SK-N-SH (cell line): Measurements from ENCODE around the gene CST2. TPM values are rescaled to one million over a fixed set of nuclear protein-coding genes. Genes with fewer than 3 reads are reported as not detected.

Experiments used
- CTCF ChIA-PET: fragments of 300-600, 350-600 bp; formaldehyde crosslinking; extraction: SDS; loops from one replicate; lab custom pipeline; 2021; lab: Yijun Ruan, JAX
- POLR2A ChIA-PET: fragments of 350-600 bp; sonication (Branson Sonifier 250); formaldehyde crosslinking; extraction: SDS; loops from one replicate; lab custom pipeline; 2020; ENCODE audit warnings: antibody characterized with exemption, inconsistent platforms; lab: Yijun Ruan, JAX
- DNase-seq: peaks from one replicate; pipeline ENCODE4 v3.0.0; 2012
- H2AFZ ChIP-seq: fragments of 200-600 bp; sonication (generic); 2 replicates; pipeline ENCODE4 v1.8.1; 2016; ENCODE audit warnings: antibody characterized with exemption, mild to moderate bottlenecking, low read depth
- H3F3A ChIP-seq: fragments of 200-600 bp; sonication (generic); replicated peaks from 2 replicates; pipeline ENCODE3; 2016; ENCODE audit warnings: antibody characterized with exemption, mild to moderate bottlenecking; ENCODE audit not compliant: insufficient read depth
- H3K27ac ChIP-seq, 2 experiments: fragments of 200-500 bp in 1 of 2; fragments of 200-600 bp in 1 of 2; sonication (Bioruptor generic) in 1 of 2; sonication (generic), shearing (Covaris generic) in 1 of 2; 2 replicates each; pipeline versions ENCODE4 v1.5.1 to v1.6.1; 2014 to 2016; ENCODE audit warnings: low read depth in 2 of 2, inconsistent platforms in 1 of 2, low read length in 1 of 2, mild to moderate bottlenecking in 1 of 2, mixed read lengths in 1 of 2
- H3K27me3 ChIP-seq: fragments of 200-600 bp; sonication (generic), shearing (Covaris generic); 2 replicates; pipeline ENCODE4 v1.6.1; 2016; ENCODE audit warnings: mixed run types; ENCODE audit not compliant: insufficient read depth
- H3K36me3 ChIP-seq, 2 experiments: fragments of 200-500 bp in 1 of 2; fragments of 200-600 bp in 1 of 2; sonication (Bioruptor generic) in 1 of 2; sonication (generic) in 1 of 2; replicated peaks in 1 of 2; 2 replicates each; pipeline versions ENCODE3 to v1.5.1; 2014 to 2016; ENCODE audit warnings: low read length in 1 of 2, mild to moderate bottlenecking in 1 of 2; ENCODE audit not compliant: insufficient read depth in 2 of 2, control insufficient read depth in 1 of 2
- H3K4me1 ChIP-seq, 2 experiments: fragments of 200-500 bp in 1 of 2; fragments of 200-600 bp in 1 of 2; sonication (Bioruptor generic) in 1 of 2; sonication (generic), shearing (Covaris generic) in 1 of 2; 2 replicates each; pipeline versions ENCODE4 v1.5.1 to v1.6.1; 2014 to 2016; ENCODE audit warnings: low read depth in 1 of 2, low read length in 1 of 2, mixed run types in 1 of 2; ENCODE audit not compliant: insufficient read depth in 2 of 2, control insufficient read depth in 1 of 2
- H3K4me2 ChIP-seq: fragments of 200-600 bp; sonication (generic), shearing (Covaris generic); 2 replicates; pipeline ENCODE4 v1.6.1; 2017; ENCODE audit warnings: mixed run types
- H3K4me3 ChIP-seq, 2 experiments: fragments of 200-500 bp in 1 of 2; fragments of 200-600 bp in 1 of 2; sonication (Bioruptor generic) in 1 of 2; sonication (generic), shearing (Covaris generic) in 1 of 2; 2 replicates each; pipeline versions ENCODE4 v1.5.1 to v1.8.1; 2014 to 2016; ENCODE audit warnings: low read depth in 2 of 2, inconsistent platforms in 1 of 2, low read length in 1 of 2, mild to moderate bottlenecking in 1 of 2, mixed read lengths in 1 of 2, moderate library complexity in 1 of 2
- H3K79me2 ChIP-seq: fragments of 200-600 bp; sonication (generic); 2 replicates; pipeline ENCODE4 v1.8.1; 2017; ENCODE audit warnings: mild to moderate bottlenecking; ENCODE audit not compliant: insufficient read depth
- H3K9ac ChIP-seq: fragments of 200-600 bp; sonication (generic); 2 replicates; pipeline ENCODE4 v1.6.1; 2017; ENCODE audit warnings: mixed run types
- H3K9me2 ChIP-seq: fragments of 200-600 bp; sonication (generic); 2 replicates; pipeline ENCODE4 v1.6.1; 2017; ENCODE audit warnings: mixed run types
- H3K9me3 ChIP-seq: fragments of 200-600 bp; sonication (generic); 2 replicates; pipeline ENCODE4 v1.6.1; 2017; ENCODE audit warnings: mixed run types, mild to moderate bottlenecking, moderate library complexity
- H4K20me1 ChIP-seq: fragments of 200-600 bp; sonication (generic); 2 replicates; pipeline ENCODE4 v1.6.1; 2017; ENCODE audit warnings: mild to moderate bottlenecking, mixed run types; ENCODE audit not compliant: insufficient read depth
- EP300 ChIP-seq, 2 experiments: IDR thresholded peaks; 2 replicates each; pipeline versions ENCODE4 v1.4.0 to v1.6.1; 2012; ENCODE audit warnings: borderline replicate concordance in 1 of 2, low read depth in 1 of 2, low read length in 1 of 2
- FOSL2 ChIP-seq: IDR thresholded peaks from 2 replicates; pipeline ENCODE4 v1.4.0; 2012; ENCODE audit warnings: low read depth, mild to moderate bottlenecking, moderate library complexity, borderline replicate concordance
- IRF3 ChIP-seq: fragments of 150-350 bp; IDR thresholded peaks from 2 replicates; pipeline ENCODE4 v1.6.1; 2016; ENCODE audit warnings: mild to moderate bottlenecking, low read depth, low read length
- MXI1 ChIP-seq: IDR thresholded peaks from 2 replicates; pipeline ENCODE4 v1.6.1; 2012; ENCODE audit warnings: mild to moderate bottlenecking, low read depth, low read length, improper control_type of control experiment
- NFIC ChIP-seq: IDR thresholded peaks from 2 replicates; pipeline ENCODE4 v1.4.0; 2012; ENCODE audit warnings: borderline replicate concordance
- POLR2AphosphoS5 ChIP-seq: IDR thresholded peaks from 2 replicates; pipeline ENCODE4 v1.6.1; 2012; ENCODE audit warnings: low read depth, low read length
- RCOR1 ChIP-seq: fragments of 150-350 bp; IDR thresholded peaks from 2 replicates; pipeline ENCODE4 v1.6.1; 2017; ENCODE audit warnings: antibody characterized with exemption, low read length
- REST ChIP-seq: IDR thresholded peaks from 2 replicates; pipeline ENCODE4 v1.6.1; 2012; ENCODE audit warnings: mild to moderate bottlenecking, low read depth, low read length, moderate library complexity
- RFX5 ChIP-seq: IDR thresholded peaks from 2 replicates; pipeline ENCODE4 v1.6.1; 2012; ENCODE audit warnings: mild to moderate bottlenecking, improper control_type of control experiment, low read length
- RXRA ChIP-seq: IDR thresholded peaks from 2 replicates; pipeline ENCODE4 v1.4.0; 2012; ENCODE audit warnings: low read depth, mild to moderate bottlenecking, borderline replicate concordance
- SIN3A ChIP-seq: IDR thresholded peaks from 2 replicates; pipeline ENCODE4 v1.6.1; 2012; ENCODE audit warnings: low read depth, mild to moderate bottlenecking, low read length, moderate library complexity, borderline replicate concordance
- ZBTB33 ChIP-seq: IDR thresholded peaks from 2 replicates; pipeline ENCODE4 v1.4.0; 2012; ENCODE audit warnings: low read depth, borderline replicate concordance
- WGBS: methylation state at CpG from one replicate; pipeline ENCODE4 v1.1.6; 2017; ENCODE audit warnings: low lambda C conversion rate; 5-methylcytosine and 5-hydroxymethylcytosine counted together
- polyA plus RNA-seq, 3 experiments: library from polyadenylated mRNA; depleted of rRNA; stranded (reverse); fragments of >200 nt; gene quantifications; 2 replicates each; pipeline ENCODE4 v1.2.3, GENCODE V29; 2012

Gene CST2
- polyA plus RNA-seq, 1 of the 3 experiments (the other 2 are of a cell fraction), result not detected

GRCh38 chr20:23794065-23794464, 32.5 kb downstream of the CST2 start (continued):
- no peak for TF ChIP-seq REST
- TF ChIP-seq SIN3A, result no peak
- TF ChIP-seq FOSL2, result no peak
- no peak for TF ChIP-seq IRF3
- no peak for TF ChIP-seq RCOR1
- TF ChIP-seq RXRA, result no peak
- TF ChIP-seq POLR2AphosphoS5, result no peak

GRCh38 chr20:23783447-23783846, 43.1 kb downstream of the CST2 start:
- 40% methylated on average over 1 of the region's 1 CpG for WGBS
- Histone ChIP-seq H3K4me3 (no peak overlapping the region), H3K4me2 (no peak overlapping the region), H3K9me3 (no peaks in the 10 kb centered on the region), H3K9me2 (no peaks in the 10 kb centered on the region), H3K79me2 (no peaks in the 10 kb centered on the region), H3K36me3 (no peaks in the 10 kb centered on the region), H3K27ac (no peak overlapping the region), H3K4me1 (no peaks in the 10 kb centered on the region), H3F3A (no peaks in the 10 kb centered on the region), H3K27me3 (no peaks in the 10 kb centered on the region; the same call in 1 of the 2 replicates), H4K20me1 (no peaks in the 10 kb centered on the region), H3K9ac (no peak overlapping the region), H2AFZ (no peak overlapping the region)
- CTCF ChIA-PET, result no interaction called here
- DNase-seq, result no peak
- POLR2A ChIA-PET, result no interaction called here
- TF ChIP-seq MXI1 (no peak), NFIC (no peak), REST (no peak), RFX5 (no peak), ZBTB33 (no peak), POLR2AphosphoS5 (no peak), EP300 (IDR thresholded peaks at IDR 0.05; ENCODE audit: borderline replicate concordance in 1 of 2, low read depth in 1 of 2, low read length in 1 of 2) (no peak), IRF3 (no peak), RXRA (no peak), RCOR1 (no peak)
